MM.1S (cell line): ENCODE measurements around the gene WDR76.

Experiments used
- DNase-seq: peaks from one replicate; pipeline ENCODE4 v3.0.0-alpha.2; 2015
- H2AFZ ChIP-seq: fragments of 300-600 bp; sonication (generic); 2 replicates; pipeline ENCODE4 v1.6.0; 2016; ENCODE audit warnings: antibody characterized with exemption, low read length
- H3F3A ChIP-seq: fragments of 300-600 bp; sonication (generic); 2 replicates; pipeline ENCODE4 v1.6.1; 2016; ENCODE audit warnings: mild to moderate bottlenecking, antibody characterized with exemption, low read length, moderate library complexity, mixed read lengths; ENCODE audit not compliant: insufficient read depth
- H3K27ac ChIP-seq: fragments of 300-600 bp; sonication (generic); 2 replicates; pipeline ENCODE4 v1.5.1; 2016; ENCODE audit warnings: mild to moderate bottlenecking, low read length
- H3K27me3 ChIP-seq: fragments of 300-600 bp; sonication (generic); replicated peaks from 2 replicates; pipeline ENCODE4 v1.6.0; 2016; ENCODE audit warnings: low read length; ENCODE audit not compliant: insufficient read depth
- H3K36me3 ChIP-seq: fragments of 300-600 bp; sonication (generic); replicated peaks from 2 replicates; pipeline ENCODE4 v1.6.1; 2016; ENCODE audit warnings: mild to moderate bottlenecking, low read length, mixed read lengths; ENCODE audit not compliant: insufficient read depth
- H3K4me1 ChIP-seq: fragments of 300-600 bp; sonication (generic); 2 replicates; pipeline ENCODE4 v1.6.1; 2016; ENCODE audit warnings: low read length, mixed read lengths
- H3K4me2 ChIP-seq: fragments of 300-600 bp; sonication (generic); 2 replicates; pipeline ENCODE4 v1.6.0; 2016; ENCODE audit warnings: low read depth, low read length
- H3K4me3 ChIP-seq: fragments of 300-600 bp; sonication (generic); 2 replicates; pipeline ENCODE4 v1.5.1; 2016; ENCODE audit warnings: low read length, mixed read lengths
- H3K79me2 ChIP-seq: fragments of 300-600 bp; sonication (generic); 2 replicates; pipeline ENCODE4 v1.6.1; 2016; ENCODE audit warnings: mixed run types, low read length, mixed read lengths
- H3K9ac ChIP-seq: fragments of 300-600 bp; sonication (generic); 2 replicates; pipeline ENCODE4 v1.6.1; 2016; ENCODE audit warnings: low read length, mixed read lengths
- H3K9me2 ChIP-seq: fragments of 300-600 bp; sonication (generic); replicated peaks from 2 replicates; pipeline ENCODE4 v1.6.1; 2016; ENCODE audit warnings: mild to moderate bottlenecking, low read length, mixed read lengths; ENCODE audit not compliant: insufficient read depth
- H3K9me3 ChIP-seq: fragments of 300-600 bp; sonication (generic); replicated peaks from 2 replicates; pipeline ENCODE4 v1.6.1; 2016; ENCODE audit warnings: mild to moderate bottlenecking, low read length, mixed read lengths; ENCODE audit not compliant: insufficient read depth
- H4K20me1 ChIP-seq: fragments of 300-600 bp; sonication (generic); 2 replicates; pipeline ENCODE4 v1.6.1; 2016; ENCODE audit warnings: mild to moderate bottlenecking, low read length, moderate library complexity, mixed read lengths; ENCODE audit not compliant: insufficient read depth
- CTCF ChIP-seq: fragments of 300-600 bp; sonication (generic); IDR thresholded peaks from 2 replicates; pipeline ENCODE4 v1.5.1; 2016; ENCODE audit warnings: antibody characterized with exemption, low read length, mixed read lengths
- EZH2 ChIP-seq: fragments of 300-600 bp; sonication (generic); optimal IDR thresholded peaks from 2 replicates; pipeline ENCODE3; 2017; ENCODE audit warnings: low read depth, mild to moderate bottlenecking, antibody characterized with exemption, low read length, mixed read lengths
- EZH2phosphoT487 ChIP-seq: fragments of 300-600 bp; sonication (generic); IDR thresholded peaks from 2 replicates; pipeline ENCODE4 v1.6.1; 2018; ENCODE audit warnings: antibody characterized with exemption, low read length

WDR76 gene

GRCh38 chr15:43845421-43845820 is 18.6 kb downstream of the WDR76 start:
- Histone ChIP-seq H2AFZ (no peak overlapping the region), H3K27ac (no peak overlapping the region), H3K4me3 (no peak overlapping the region), H3K27me3 (no peaks in the 10 kb centered on the region), H3K9me2 (no peaks in the 10 kb centered on the region), H3K9me3 (no peaks in the 10 kb centered on the region), H3K9ac (no peak overlapping the region), H4K20me1 (no peaks in the 10 kb centered on the region), H3K4me2 (no peak overlapping the region), H3K4me1 (no peaks in the 10 kb centered on the region), H3F3A (no peaks in the 10 kb centered on the region), H3K36me3 (peaks cover 8% of the 10 kb centered on the region), H3K79me2 (peaks cover 21% of the 10 kb centered on the region)
- TF ChIP-seq CTCF = no peak
- TF ChIP-seq EZH2phosphoT487 = no peak
- TF ChIP-seq EZH2 = no peak
- DNase-seq = no peak

GRCh38 chr15:43851251-43851650 is 24.4 kb downstream of the WDR76 start:
- Histone ChIP-seq H3K79me2 (no peaks in the 10 kb centered on the region; the same call in none of the 2 replicates), H3K27ac (no peak overlapping the region), H3K36me3 (no peaks in the 10 kb centered on the region; the same call in none of the 2 replicates), H3K9me3 (no peaks in the 10 kb centered on the region), H3K9me2 (no peaks in the 10 kb centered on the region), H3K4me1 (no peaks in the 10 kb centered on the region), H3K27me3 (no peaks in the 10 kb centered on the region), H3K9ac (no peak overlapping the region), H2AFZ (no peak overlapping the region), H4K20me1 (no peaks in the 10 kb centered on the region), H3F3A (no peaks in the 10 kb centered on the region; the same call in 1 of the 2 replicates), H3K4me3 (no peak overlapping the region), H3K4me2 (no peak overlapping the region)
- no peak for TF ChIP-seq EZH2phosphoT487
- DNase-seq = no peak

- DNase-seq = no peak
- H3K36me3 ChIP-seq = peaks cover 7% of the 10 kb centered on the region; the same call in 1 of the 2 replicates
Measured at GRCh38 chr15:43852607-43853006, 25.8 kb downstream of the WDR76 start.

More at GRCh38 chr15:43852607-43853006, 25.8 kb downstream of the WDR76 start:
- Histone ChIP-seq H3K4me3 (no peak overlapping the region), H3K27me3 (no peaks in the 10 kb centered on the region), H3K4me1 (no peaks in the 10 kb centered on the region), H3K9me3 (no peaks in the 10 kb centered on the region), H3K27ac (no peak overlapping the region), H3F3A (no peaks in the 10 kb centered on the region; the same call in 1 of the 2 replicates), H4K20me1 (no peaks in the 10 kb centered on the region), H3K9me2 (no peaks in the 10 kb centered on the region), H3K9ac (no peak overlapping the region), H2AFZ (no peak overlapping the region), H3K4me2 (no peak overlapping the region), H3K79me2 (no peaks in the 10 kb centered on the region; the same call in none of the 2 replicates)
- TF ChIP-seq EZH2phosphoT487 = no peak
- TF ChIP-seq CTCF = no peak
- no peak for TF ChIP-seq EZH2
